ENCODE data around the gene ATP9A. TPM values are rescaled to one million over a fixed set of nuclear protein-coding genes. Genes with fewer than 3 reads are reported as not detected.

Gene ATP9A
- total RNA-seq, 4 donors from 2014 or later, result 17.6 to 28.2 (median 19.5) TPM

DNA sequence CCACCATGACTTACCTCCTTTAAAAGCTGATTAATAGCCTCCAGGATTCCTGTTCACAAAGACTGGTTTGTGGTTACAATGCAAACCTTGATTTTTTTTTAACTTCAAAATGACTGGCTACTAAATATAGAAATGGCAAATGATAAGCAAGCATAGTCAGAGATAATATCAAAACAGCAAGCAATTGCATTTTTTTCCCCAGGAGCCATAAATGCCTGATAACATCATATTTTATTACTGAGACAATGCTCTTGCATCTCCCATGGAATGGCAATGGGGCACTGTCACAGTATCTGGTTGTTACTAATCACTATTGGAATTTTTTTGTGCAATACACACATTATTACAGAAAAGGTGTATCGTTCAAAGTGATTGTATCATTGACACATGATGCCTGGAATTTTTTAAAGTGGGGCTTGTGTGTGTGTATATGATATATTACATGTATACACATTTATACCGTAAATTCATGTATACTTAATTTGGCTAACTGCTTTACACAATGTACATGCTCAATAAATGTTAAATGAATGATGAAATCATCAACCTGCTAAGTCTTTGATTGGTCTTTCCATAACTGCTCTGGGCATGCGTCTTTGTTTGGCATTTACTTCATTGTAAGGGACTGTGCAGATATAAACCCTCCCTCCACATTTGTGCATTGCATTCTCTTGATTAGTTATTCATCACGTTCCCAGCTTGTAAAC, 35.1 kb upstream of the ATP9A start:
- Histone ChIP-seq H3K27ac (no peak overlapping the region), H3K36me3 (no peaks in the 10 kb centered on the region), H3K9me3 (no peaks in the 10 kb centered on the region), H3K4me3 (no peak overlapping the region), H3K27me3 (peaks cover 0 to 67% (median 6%) of the 10 kb centered on the region in 4 donors), H3K4me1 (peaks cover 11 to 28% (median 17%) of the 10 kb centered on the region in 3 donors)
- intact Hi-C loops (cut with DNase I), result loop anchor here (10.0 kb wide), 1 partner anchor 282 kb away; no protein-coding TSS in a partner anchor
- TF ChIP-seq, protein P1, sequence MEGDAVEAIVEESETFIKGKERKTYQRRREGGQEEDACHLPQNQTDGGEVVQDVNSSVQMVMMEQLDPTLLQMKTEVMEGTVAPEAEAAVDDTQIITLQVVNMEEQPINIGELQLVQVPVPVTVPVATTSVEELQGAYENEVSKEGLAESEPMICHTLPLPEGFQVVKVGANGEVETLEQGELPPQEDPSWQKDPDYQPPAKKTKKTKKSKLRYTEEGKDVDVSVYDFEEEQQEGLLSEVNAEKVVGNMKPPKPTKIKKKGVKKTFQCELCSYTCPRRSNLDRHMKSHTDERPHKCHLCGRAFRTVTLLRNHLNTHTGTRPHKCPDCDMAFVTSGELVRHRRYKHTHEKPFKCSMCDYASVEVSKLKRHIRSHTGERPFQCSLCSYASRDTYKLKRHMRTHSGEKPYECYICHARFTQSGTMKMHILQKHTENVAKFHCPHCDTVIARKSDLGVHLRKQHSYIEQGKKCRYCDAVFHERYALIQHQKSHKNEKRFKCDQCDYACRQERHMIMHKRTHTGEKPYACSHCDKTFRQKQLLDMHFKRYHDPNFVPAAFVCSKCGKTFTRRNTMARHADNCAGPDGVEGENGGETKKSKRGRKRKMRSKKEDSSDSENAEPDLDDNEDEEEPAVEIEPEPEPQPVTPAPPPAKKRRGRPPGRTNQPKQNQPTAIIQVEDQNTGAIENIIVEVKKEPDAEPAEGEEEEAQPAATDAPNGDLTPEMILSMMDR (IDR thresholded peaks at IDR 0.05), result no peak
- TF ChIP-seq POLR2A (IDR thresholded peaks at IDR 0.05), result no peak
- DNase-seq, result no peak
- WGBS, 2 donors, result 61 to 62% methylated on average over 4 of the region's 4 CpGs

- H3K4me3 ChIP-seq, result peak within 1 kb of the TSS; percentile 25 to 66 (median 45)
- H3K9me3 ChIP-seq, result no peaks in the 10 kb centered on the region
- DNase-seq, result no peak
- WGBS, 2 donors, result 31 to 44% methylated on average over 23 to 33 of the region's 44 CpGs
- H3K27me3 ChIP-seq, result peaks cover 0 to 67% (median 6%) of the 10 kb centered on the region in 4 donors
- intact Hi-C loops (cut with DNase I), result loop anchor here (10.0 kb wide), 1 partner anchor 283 kb away; no protein-coding TSS in a partner anchor
- H3K4me1 ChIP-seq, result peaks cover 11 to 28% (median 17%) of the 10 kb centered on the region in 3 donors
- H3K27ac ChIP-seq, result peak within 1 kb of the TSS in 1 of 4 donors; percentile 13
- TF ChIP-seq, protein P1 (IDR thresholded peaks at IDR 0.05), result no peak
- no peak for TF ChIP-seq POLR2A (IDR thresholded peaks at IDR 0.05)
- no peaks in the 10 kb centered on the region for H3K36me3 ChIP-seq
Measured at GRCh38 chr20:51802170-51802751, 34.1 kb upstream of the ATP9A start, which contains the start of gene SALL4. Gene SALL4 (minus strand): TSS chr20:51802521. CDS start chr20:51802408, 113 bp downstream.

- intact Hi-C loops (cut with DNase I), result loop anchor here (10.0 kb wide), 1 partner anchor 283 kb away; no protein-coding TSS in a partner anchor
- Histone ChIP-seq H3K9me3 (no peaks in the 10 kb centered on the region), H3K27ac (no peak overlapping the region), H3K4me3 (peak overlapping the region in 3 of 4 donors; percentile 39 to 66 (median 51)), H3K27me3 (peaks cover 0 to 67% (median 6%) of the 10 kb centered on the region in 4 donors), H3K36me3 (no peaks in the 10 kb centered on the region), H3K4me1 (peaks cover 11 to 28% (median 17%) of the 10 kb centered on the region in 3 donors)
- 3 to 33% methylated on average over 4 to 5 of the region's 8 CpGs for WGBS, 2 donors
- no peak for DNase-seq
- TF ChIP-seq, protein P1 (IDR thresholded peaks at IDR 0.05), result no peak
- no peak for TF ChIP-seq POLR2A (IDR thresholded peaks at IDR 0.05)
Measured at GRCh38 chr20:51801823-51802123, 33.6 kb upstream of the ATP9A start.

- H3K4me1 ChIP-seq, result peaks cover 11 to 28% (median 17%) of the 10 kb centered on the region in 3 donors
- TF ChIP-seq POLR2A (IDR thresholded peaks at IDR 0.05), result no peak
- TF ChIP-seq, protein P1 (IDR thresholded peaks at IDR 0.05), result no peak
- H3K27me3 ChIP-seq, result peaks cover 0 to 67% (median 6%) of the 10 kb centered on the region in 4 donors
- no peaks in the 10 kb centered on the region for H3K36me3 ChIP-seq
- peak overlapping the region in 1 of 4 donors; percentile 13 for H3K27ac ChIP-seq
- intact Hi-C loops (cut with DNase I), result loop anchor here (10.0 kb wide), 1 partner anchor 284 kb away; no protein-coding TSS in a partner anchor
- H3K4me3 ChIP-seq, result peak overlapping the region; percentile 25 to 66 (median 45)
- DNase-seq, result no peak
- WGBS, 2 donors, result 0 to 3% methylated on average over 11 to 16 of the region's 59 CpGs
- no peaks in the 10 kb centered on the region for H3K9me3 ChIP-seq
Measured at GRCh38 chr20:51801122-51801822, 33.1 kb upstream of the ATP9A start.
